Activated CD4-positive, alpha-beta T cell treated with anti-CD3 and anti-CD28 coated beads, Interleukin-2, Interleukin-6, amounts not matched to agents 100 ng/mL and 50 ng/mL, durations not matched to agents 16 hours and 8 hours (primary cell): ENCODE data around the gene AKAP13.
"Not testable (repeated sequence)": the region's sequence is repeated elsewhere in the genome, so short reads cannot be mapped to it uniquely, and the experiment has no call there.

Source experiments
- DNase-seq: peaks from one replicate; pipeline ENCODE4 v3.0.0-alpha.2; 2020

AKAP13 gene

DNA sequence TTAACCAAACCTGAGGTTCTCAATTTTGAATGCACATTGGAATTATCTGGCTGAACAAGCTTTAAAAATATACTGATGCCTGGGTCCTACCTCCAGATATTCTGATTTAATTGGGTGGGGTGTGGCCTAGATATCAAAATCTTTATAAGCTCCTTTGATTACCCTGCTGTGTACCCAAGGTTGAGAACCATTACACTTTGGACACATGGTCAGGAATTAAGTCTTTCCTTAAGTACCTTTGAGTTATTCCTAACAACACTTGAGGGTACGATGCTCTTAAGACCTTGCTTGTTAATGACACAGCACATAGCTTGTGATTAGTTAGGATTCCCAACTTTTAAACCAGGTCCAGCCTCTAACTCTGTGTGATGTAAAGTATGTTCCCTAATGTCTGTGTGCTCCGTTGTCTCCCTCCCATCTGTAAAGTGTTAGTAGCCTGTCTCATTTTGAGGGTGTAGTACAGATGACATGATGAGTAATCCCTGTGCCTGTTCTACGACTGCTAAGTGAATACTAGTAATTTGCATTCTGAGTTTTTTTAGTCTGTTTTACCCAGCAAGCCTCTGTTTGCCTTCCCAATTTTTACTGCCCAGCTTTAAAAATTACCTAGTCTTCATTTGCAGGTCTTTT lies 259.5 kb downstream of the AKAP13 start:
- peak; percentile 34 for DNase-seq

DNA sequence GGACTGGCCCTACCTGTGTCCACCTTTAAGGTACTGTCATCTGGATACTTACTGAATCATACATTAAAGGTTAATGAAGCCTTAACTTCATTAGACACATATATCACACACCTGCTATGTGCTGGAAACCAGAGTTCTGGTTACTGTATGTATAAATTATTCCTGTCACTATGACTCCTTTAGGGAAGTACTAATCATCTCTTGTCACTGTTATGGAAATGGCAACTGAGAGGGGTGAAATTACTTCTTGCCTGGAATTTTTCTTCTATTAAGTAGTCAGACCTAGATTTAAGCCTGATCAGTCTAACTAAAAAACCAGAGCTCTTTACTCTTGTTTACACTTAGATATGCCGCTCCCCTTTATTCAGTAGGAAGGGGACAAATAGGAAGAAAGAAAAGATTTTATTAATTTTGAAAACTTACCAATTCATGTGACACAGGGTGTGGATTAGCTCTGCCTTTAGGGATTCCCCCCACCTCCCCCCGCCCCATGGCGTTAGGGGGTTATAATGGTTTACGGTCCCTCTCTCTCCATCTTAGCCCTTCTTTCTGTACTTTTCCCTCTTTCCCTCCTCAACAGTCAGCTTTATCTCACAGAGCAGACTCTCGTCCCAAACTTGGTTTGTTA lies 261.8 kb downstream of the AKAP13 start:
- DNase-seq, result no peak

- DNase-seq, result no peak
Measured at GRCh38 chr15:85642693-85643066, 262.3 kb downstream of the AKAP13 start.

DNA sequence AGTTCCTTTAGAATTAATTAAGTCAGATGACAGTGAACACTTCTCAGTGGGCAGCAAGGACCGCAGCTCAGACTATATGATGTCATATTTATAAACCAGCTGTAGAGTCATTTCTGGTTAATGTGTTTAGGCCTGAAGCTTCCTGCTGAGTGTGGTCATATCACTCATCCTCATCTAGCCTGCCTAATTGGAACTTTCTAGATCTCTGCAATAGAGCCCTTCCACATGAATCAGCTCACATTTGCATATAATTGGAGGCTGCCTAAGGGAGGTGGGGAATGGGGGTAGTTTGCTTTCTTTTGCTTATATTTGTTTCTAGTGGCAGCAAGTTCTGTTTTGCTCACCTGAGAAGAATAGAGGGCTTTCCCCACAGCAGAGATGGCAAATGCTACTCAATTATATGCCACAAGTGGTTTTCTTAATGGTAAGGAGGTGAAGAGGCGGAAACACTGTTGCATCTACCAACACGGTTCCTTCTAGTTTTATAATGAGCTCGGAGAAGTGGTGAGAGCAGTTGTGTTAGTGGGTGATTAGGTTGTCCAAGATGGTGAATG lies 266.2 kb downstream of the AKAP13 start:
- peak; percentile 75 for DNase-seq

DNA sequence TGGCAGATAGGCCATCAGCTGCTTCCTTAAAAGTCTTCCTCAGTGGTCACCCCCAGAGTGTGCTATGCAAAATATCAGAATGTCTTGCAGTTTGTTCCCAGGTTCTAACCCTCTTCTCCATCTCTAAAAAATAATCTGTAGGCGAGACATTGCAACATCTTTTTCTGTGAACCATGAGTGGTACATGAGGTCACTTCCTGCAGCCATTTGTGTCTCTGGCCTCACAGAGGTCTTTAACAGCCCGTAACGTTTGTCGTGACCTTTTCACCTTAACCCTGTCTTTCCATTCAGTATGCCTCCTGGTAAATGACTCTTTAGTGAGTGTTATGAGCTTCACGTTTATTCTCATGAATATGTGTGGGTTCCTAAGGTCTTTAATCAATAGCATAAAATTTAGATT lies 269.0 kb downstream of the AKAP13 start:
- peak; percentile 61 for DNase-seq

DNA sequence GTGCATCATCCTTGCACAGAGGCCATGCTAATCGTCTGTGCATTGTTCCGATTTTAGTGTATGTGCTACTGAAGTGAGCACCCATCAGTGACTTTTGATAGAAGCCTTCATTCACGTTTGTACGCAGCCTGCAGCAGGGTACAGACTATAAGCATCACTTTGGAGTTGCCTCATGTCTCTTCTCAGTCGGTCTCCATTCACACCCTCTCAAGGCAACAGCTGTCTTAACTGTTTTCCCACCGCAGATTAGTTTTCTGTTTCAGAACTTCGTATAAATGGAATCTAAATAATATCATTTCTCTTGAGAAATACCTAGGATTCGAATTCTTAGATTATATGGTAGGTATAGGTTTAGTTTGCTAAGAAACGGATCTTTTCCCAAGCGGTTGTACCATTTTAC lies 271.1 kb downstream of the AKAP13 start:
- no peak for DNase-seq

DNA sequence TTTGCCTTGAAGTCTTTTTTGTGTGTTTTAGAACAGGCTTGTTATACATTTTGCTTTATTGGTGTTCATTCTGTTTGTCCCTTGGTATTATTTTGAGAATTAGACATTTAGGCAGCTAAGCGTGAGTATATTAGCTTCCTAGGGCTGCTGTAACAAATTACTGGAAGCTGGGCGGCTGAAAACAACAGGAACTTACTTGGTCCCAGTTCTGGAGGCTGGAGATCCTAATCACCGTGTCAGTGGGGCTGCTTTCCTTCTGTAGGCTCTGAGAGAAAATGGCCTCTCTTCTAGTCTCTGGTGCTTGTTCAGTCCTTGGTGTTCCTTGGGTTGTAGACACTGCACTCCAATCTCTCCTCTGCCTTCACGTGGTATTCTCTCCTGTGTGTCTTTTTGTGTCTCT lies 272.1 kb downstream of the AKAP13 start:
- no peak for DNase-seq

DNA sequence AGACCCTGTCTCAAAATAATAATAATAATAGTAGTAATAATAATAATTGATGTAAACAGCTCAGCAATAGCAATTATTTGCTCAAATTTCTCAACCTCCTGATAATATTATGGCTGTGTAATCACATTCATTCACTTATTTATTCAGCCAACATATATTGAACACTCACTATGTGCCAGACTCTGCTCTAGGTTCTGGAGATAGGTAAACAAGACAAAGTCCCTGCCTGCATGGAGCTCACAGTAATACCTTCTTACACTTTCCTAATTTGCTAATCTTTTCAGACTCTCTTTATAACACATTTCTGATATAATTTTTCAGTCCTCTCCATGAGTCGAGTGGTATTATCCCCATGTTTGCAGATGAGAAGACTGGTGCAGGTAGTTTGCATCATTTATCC lies 276.7 kb downstream of the AKAP13 start:
- no peak for DNase-seq

GRCh38 chr15:85658816-85659215 lies 278.4 kb downstream of the AKAP13 start:
- DNase-seq, result no peak

GRCh38 chr15:85661859-85662258 lies 281.5 kb downstream of the AKAP13 start:
- DNase-seq, result no peak

- not testable (repeated sequence) for DNase-seq
Measured at GRCh38 chr15:85665677-85666076, 285.3 kb downstream of the AKAP13 start.

DNA sequence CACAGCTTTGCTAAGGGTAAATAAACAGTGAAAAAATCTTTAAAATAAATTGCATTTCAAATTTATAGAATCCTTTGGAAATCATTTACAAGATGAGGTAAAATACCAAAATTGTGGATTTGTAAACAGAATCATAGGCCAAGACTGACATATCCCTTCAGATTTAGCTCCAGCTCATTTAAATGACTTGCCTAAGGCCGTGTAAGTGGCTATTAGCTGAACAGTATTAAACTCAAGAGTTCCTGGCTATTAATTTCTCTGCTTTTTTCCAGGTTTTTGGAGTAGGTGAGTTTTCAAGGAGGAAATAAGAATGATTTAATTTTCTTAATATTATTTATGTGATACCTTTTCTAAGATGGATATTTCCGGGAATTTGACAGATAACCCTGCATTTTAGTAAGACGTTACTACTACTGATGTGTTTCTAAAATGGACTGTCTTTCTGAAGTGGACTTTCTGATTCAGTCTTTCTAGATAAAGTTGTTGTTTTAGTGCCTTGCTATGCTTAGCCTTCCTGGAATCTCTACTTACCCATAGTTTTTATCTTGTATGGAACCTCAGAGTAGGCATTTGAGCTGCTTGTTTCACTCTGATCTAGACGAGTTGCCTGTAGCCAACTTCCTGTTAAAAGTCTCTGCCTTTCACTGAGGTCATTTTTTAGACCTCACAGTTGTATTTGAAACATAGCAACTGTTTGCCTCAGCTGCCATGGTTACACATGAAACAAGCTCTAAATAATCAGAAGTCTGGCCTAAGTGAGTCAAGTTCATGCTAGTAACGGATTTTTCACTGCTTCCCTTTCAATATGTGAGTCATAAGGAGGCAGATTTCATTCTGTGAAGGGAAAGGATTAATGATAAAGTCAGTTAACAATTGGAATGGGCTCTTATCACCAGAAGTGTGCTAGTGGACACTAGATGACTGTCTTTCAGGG lies 287.4 kb downstream of the AKAP13 start:
- DNase-seq, result peak; percentile 87

- DNase-seq, result no peak
Measured at GRCh38 chr15:85671156-85671555, 290.8 kb downstream of the AKAP13 start.

DNA sequence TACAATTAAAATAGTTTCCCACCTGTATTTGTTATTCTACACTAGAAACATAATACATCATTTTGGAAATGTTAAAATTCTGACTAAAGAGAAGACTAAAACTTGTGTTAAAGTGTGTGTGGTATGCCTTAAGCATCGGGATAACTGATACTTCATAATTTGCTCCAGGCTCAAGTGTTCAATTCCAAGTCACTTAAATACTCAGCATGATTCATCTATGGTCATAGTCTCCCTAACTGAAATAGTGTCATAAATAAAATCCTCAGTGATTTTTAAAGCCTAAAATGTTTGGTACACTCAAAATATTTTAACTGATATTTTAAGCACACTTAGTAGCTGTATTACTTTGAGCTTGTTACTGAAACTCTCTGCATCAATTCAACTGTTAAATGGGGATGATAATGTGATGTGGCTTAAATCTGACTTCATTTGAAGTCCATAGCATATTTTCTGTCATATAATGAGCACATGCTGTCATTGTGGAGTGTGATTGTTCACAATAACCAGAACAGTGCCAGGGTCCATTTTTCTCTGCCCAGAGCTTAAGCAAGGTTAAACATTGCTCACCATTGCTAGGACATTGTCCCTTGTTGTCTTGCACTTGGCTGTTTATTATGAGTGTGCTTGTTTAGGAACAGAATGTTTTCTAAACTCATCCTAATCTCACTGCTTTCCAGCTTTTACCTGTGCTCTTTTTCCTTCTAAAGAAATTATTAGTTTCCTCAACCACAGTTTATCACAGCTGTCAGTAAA lies 292.1 kb downstream of the AKAP13 start:
- no peak for DNase-seq

DNA sequence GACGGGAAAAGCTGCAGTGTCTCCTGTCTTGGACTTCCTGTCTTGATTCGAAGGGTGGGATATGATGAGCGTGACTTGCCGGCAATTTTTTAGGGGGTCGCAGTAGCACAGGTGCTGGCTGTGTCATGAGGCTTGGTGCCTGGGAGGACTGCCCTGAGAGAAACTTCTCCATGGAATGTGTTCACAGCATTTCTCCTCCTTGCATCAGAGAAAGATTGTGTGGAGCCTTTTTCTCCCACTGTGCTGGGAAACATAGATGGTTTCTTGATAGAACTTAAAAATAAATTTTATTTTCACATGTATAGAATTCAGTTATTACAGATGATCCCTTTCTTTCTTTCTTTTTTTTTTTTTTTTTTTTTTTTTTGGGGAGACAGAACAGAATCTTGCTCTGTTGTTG lies 292.9 kb downstream of the AKAP13 start:
- no peak for DNase-seq

GRCh38 chr15:85676342-85677098 lies 296.1 kb downstream of the AKAP13 start:
- DNase-seq, result no peak

DNA sequence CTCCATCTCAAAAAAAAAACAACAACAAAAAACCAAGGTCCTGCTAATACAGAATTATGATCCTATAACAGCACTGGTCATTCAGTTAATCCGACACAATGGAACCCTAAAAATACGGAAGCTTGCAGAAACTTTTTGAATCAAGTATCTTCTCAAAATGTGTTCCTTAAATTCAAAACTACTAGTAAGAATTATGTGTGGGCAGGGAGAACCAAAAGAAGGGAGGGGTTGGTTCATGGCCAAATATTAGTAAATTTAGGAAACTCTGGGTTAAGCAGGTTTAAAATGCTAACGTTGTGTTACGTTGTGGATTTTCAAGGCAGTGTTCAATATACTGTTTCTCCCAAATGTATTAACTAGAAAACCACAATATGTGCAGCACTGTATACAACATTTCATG lies 298.8 kb downstream of the AKAP13 start:
- DNase-seq, result no peak

DNA sequence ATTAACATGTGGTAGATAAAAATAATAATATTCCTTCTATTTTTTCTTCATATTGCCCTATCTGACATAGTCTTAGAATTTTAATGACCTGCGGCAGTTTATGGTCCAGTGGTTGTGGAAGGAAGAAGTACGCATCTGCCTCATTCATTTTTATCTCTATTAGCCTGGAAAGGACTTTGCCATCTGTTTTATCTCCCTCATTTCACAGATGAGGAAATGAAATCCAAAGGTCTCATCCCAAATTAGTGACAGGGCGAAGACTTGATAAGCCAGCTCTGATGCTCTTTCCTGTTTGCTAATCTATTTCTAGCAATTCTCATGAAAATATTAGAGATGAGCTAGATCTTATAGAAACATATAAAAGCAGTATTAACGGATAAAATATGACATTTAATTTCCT lies 301.0 kb downstream of the AKAP13 start:
- no peak for DNase-seq

DNA sequence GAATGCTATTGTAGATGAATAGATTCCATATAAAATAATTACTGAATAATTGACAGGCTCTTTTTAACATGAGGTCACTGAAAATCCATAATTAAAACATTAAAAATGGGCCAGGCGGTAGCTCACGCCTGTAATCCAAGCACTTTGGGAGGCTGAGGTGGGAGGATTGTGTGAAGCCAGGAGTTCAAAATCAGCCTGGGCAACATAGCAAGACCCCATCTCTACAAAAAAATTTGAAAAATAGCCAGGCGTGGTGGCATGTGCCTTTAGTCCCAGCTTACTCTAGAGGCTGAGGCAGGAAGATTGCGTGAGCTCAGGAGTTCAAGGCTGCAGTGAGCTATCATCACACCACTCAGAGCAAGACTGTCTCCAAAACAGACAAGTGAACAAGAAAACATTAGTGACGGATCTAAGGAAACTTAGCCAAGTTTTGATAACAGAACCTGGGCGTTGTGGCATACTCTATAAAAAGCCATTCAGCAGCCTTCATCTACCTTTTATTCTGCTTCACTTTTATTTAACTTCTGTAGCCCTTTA lies 303.8 kb downstream of the AKAP13 start:
- DNase-seq, result no peak

DNA sequence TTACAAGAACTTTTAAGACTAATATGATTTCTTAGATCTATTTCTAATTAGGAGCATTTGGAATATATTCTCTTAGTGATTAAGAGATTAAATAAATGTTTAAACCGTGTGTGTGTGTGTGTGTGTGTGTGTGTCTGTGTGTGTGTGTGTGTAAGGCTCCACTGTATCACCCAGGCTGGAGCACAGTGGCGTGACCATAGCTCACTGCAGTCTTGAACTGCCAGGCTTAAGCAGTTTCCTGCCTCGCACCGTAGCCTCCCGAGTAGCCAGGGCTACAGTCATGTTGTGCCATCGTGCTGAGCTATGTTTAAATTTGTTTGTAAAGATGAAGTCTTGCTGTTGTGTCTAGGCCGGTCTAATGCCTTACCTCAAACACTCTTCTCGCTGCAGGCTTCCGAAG lies 305.0 kb downstream of the AKAP13 start:
- DNase-seq, result no peak

GRCh38 chr15:85687329-85687728 lies 306.9 kb downstream of the AKAP13 start:
- no peak for DNase-seq

- DNase-seq, result no peak
Measured at GRCh38 chr15:85688711-85689110, 308.3 kb downstream of the AKAP13 start.
